Breast epithelium (tissue), 4 donors: ENCODE results near the gene MAN1A1. TPM values are rescaled to one million over a fixed set of nuclear protein-coding genes. Genes with fewer than 3 reads are reported as not detected.

Experiments
- DNase-seq, 2 donors: peaks; one replicate each; pipeline ENCODE4 v3.0.0-alpha.2; 2019; ENCODE audit warnings: low spot score in 2 of 2
- H3K27ac ChIP-seq, 2 donors: fragments of 200-600 bp; sonication (generic) in 1 of 2; one replicate each; pipeline ENCODE4 v1.5.1; 2016 to 2019; ENCODE audit warnings: mild to moderate bottlenecking in 1 of 2
- H3K27me3 ChIP-seq, 2 donors: fragments of 200-600 bp; sonication (generic) in 1 of 2; one replicate each; pipeline versions ENCODE4 v1.5.1 to v1.6.0; 2017 to 2019; ENCODE audit warnings: control low read depth in 1 of 2, mild to moderate bottlenecking in 1 of 2
- H3K36me3 ChIP-seq: fragments of 200-600 bp; one replicate; pipeline ENCODE4 v1.5.1; 2019
- H3K4me1 ChIP-seq, 2 donors: fragments of 200-600 bp; sonication (generic); one replicate each; pipeline ENCODE4 v1.5.1; 2016 to 2019; ENCODE audit warnings: control low read depth in 1 of 2
- H3K4me3 ChIP-seq, 3 donors: fragments of 200-600 bp; sonication (generic); 1 replicate in 2 of 3; 2 replicates in 1 of 3; pipeline ENCODE4 v1.5.1; 2016 to 2019; ENCODE audit warnings: mild to moderate bottlenecking in 3 of 3, moderate library complexity in 2 of 3
- H3K9me3 ChIP-seq, 2 donors: fragments of 200-600 bp; sonication (generic) in 1 of 2; one replicate each; pipeline ENCODE4 v1.5.1; 2016 to 2019; ENCODE audit warnings: control low read depth in 1 of 2
- POLR2A ChIP-seq: fragments of 450-650 bp; IDR thresholded peaks from one replicate; pipeline ENCODE4 v1.6.1; 2016; ENCODE audit warnings: antibody characterized with exemption, mild to moderate bottlenecking, moderate library complexity
- POLR2AphosphoS5 ChIP-seq, 3 donors: sonication (generic); formaldehyde crosslinking; IDR thresholded peaks; one replicate each; pipeline ENCODE4 v1.6.1; 2017; ENCODE audit warnings: antibody characterized with exemption in 3 of 3
- intact Hi-C: fragments of 100-400 bp; cut with DNase I; formaldehyde crosslinking; loops from one replicate; pipeline ENCODE4 v1.15.1; 2023; ENCODE audit warnings: low total_unique reads
- total RNA-seq, 3 donors: library from RNA; depleted of rRNA; stranded (reverse); fragments of >200 nt; gene quantifications; one replicate each; pipeline ENCODE4 v1.1.0, GENCODE V29; 2016
- TF ChIP-seq, protein P1 (sequence below), 3 donors: fragments of 450-650 bp; IDR thresholded peaks; one replicate each; pipeline ENCODE4 v1.5.1; 2016 to 2017; ENCODE audit warnings: antibody characterized with exemption in 3 of 3, mild to moderate bottlenecking in 3 of 3, moderate library complexity in 3 of 3

The MAN1A1 gene
- total RNA-seq, 3 donors from 2014 or later: 81.2 to 481 (median 104) TPM

DNA sequence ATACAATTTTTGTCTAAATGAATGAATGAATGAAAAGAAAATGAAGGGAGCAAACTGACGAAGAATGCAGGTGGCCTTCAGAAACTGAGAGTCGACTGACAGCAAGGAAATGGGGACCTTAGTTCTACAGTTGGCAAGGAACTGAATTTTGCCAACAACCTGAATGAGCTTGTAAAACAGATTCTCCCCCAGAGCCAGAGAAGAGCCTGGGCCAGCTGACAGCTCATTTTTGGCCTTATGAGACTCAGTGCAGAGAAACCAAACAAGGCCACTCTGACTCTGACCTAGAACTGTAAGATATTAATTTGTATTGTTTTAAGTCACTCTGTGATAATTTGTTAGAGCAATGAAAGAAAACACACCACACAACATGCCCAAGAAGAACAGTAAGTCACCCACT is 21.8 kb downstream of the MAN1A1 start:
- no peak overlapping the region for H3K27ac ChIP-seq
- no peaks in the 10 kb centered on the region for H3K4me1 ChIP-seq
- H3K9me3 ChIP-seq: no peaks in the 10 kb centered on the region
- no peak for TF ChIP-seq POLR2AphosphoS5 (IDR thresholded peaks at IDR 0.05)
- TF ChIP-seq, protein P1, sequence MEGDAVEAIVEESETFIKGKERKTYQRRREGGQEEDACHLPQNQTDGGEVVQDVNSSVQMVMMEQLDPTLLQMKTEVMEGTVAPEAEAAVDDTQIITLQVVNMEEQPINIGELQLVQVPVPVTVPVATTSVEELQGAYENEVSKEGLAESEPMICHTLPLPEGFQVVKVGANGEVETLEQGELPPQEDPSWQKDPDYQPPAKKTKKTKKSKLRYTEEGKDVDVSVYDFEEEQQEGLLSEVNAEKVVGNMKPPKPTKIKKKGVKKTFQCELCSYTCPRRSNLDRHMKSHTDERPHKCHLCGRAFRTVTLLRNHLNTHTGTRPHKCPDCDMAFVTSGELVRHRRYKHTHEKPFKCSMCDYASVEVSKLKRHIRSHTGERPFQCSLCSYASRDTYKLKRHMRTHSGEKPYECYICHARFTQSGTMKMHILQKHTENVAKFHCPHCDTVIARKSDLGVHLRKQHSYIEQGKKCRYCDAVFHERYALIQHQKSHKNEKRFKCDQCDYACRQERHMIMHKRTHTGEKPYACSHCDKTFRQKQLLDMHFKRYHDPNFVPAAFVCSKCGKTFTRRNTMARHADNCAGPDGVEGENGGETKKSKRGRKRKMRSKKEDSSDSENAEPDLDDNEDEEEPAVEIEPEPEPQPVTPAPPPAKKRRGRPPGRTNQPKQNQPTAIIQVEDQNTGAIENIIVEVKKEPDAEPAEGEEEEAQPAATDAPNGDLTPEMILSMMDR (IDR thresholded peaks at IDR 0.05): no peak
- no peak for TF ChIP-seq POLR2A
- H3K4me3 ChIP-seq: no peak overlapping the region
- no peaks in the 10 kb centered on the region for H3K27me3 ChIP-seq
- no peak for DNase-seq
- H3K36me3 ChIP-seq: no peaks in the 10 kb centered on the region
- intact Hi-C loops: no loop called here

DNA sequence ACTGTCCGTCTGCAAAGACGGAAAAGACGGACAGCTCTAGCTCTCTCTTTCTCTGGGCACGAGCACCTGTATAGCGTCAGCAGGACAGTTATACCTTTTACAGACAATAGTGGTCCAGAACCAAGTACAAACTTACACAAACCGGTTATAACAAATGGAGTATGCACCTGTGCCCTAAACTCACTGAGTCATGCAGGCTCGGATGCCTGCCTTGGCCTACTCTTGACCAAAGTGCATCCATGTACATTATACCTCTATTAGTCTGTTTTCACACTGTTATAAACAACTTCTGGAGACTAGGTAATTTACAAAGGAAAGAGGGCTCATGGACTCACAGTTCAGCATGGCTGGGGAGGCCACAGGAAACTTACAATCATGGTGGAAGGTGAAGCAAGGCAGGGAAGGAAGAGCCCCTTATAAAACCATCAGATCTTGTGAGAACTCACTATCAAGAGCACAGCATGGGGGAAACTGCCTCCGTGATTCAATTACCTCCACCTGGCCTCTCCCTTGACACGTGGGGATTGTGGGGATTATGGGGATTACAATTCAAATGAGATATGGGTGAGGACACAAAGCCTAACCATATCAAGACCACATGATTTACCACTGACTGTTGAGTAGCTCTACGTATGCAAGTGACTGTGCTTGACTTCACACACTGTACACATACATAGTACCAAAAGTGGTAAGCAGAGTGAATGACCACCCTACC is 23.1 kb downstream of the MAN1A1 start:
- H3K27me3 ChIP-seq: no peaks in the 10 kb centered on the region
- H3K4me1 ChIP-seq: no peaks in the 10 kb centered on the region
- no peak for DNase-seq
- no peak overlapping the region for H3K27ac ChIP-seq
- H3K36me3 ChIP-seq: no peaks in the 10 kb centered on the region
- intact Hi-C loops: no loop called here
- H3K4me3 ChIP-seq: no peak overlapping the region
- no peaks in the 10 kb centered on the region for H3K9me3 ChIP-seq
- TF ChIP-seq POLR2A (no peak), POLR2AphosphoS5 (IDR thresholded peaks at IDR 0.05) (no peak)
- TF ChIP-seq, protein P1 (IDR thresholded peaks at IDR 0.05): no peak

DNA sequence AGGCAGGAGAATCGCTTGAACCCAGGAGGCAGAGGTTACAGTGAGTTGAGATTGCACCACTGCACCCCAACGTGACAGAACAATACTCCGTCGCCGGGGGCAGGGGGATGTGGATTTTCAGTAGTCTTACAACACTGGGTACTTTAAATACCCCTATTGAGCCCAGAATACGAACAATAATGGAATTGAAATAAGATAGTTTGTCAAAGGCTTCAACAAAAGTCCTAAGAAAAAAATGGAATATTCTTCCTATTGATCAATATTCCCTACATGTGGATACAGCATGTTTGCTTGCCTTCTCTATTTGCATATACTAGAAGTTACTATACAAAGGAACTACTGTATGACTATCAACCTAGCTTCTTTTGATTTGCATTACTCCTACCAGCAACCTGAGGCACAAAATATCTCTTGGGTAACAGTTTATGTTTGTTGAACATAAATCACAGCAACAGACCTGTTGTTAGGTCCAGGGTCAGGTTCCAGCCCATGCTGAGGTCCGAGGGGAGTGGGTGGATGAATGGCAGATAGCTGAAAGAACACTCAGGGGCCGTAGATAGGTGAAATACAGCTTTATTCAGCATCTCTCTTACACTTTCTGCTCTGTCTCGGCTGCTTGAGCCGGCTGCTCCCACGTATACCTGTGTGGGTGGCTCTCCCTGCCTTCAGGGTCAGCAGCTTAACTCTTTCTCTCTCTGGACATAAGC is 23.8 kb downstream of the MAN1A1 start:
- Histone ChIP-seq H3K36me3 (no peaks in the 10 kb centered on the region), H3K4me3 (no peak overlapping the region), H3K9me3 (no peaks in the 10 kb centered on the region), H3K27me3 (no peaks in the 10 kb centered on the region), H3K4me1 (no peaks in the 10 kb centered on the region), H3K27ac (no peak overlapping the region)
- DNase-seq: no peak
- intact Hi-C loops: no loop called here
- TF ChIP-seq, protein P1 (IDR thresholded peaks at IDR 0.05): no peak
- TF ChIP-seq POLR2A (no peak), POLR2AphosphoS5 (IDR thresholded peaks at IDR 0.05) (no peak)

DNA sequence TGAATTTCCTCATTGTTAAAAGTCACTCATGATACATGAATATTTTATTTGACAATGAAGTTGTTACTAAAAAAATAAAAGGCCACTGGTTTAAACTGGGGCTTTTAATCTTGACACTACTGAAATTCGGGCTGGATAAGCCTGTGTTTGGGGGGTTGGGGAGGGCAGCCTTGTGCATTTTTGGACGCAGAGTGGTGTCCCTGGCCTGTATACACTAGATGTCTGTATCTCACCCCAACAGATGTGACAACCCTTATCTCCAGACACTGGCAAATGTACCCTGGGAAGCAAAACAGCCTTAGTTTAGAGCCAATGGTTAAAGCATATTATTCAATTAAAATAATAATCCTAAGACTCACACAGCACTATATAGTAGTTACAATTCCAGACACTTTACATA is 24.8 kb downstream of the MAN1A1 start:
- TF ChIP-seq POLR2AphosphoS5 (IDR thresholded peaks at IDR 0.05): no peak
- TF ChIP-seq POLR2A: no peak
- TF ChIP-seq, protein P1 (IDR thresholded peaks at IDR 0.05): no peak
- intact Hi-C loops: no loop called here

DNA sequence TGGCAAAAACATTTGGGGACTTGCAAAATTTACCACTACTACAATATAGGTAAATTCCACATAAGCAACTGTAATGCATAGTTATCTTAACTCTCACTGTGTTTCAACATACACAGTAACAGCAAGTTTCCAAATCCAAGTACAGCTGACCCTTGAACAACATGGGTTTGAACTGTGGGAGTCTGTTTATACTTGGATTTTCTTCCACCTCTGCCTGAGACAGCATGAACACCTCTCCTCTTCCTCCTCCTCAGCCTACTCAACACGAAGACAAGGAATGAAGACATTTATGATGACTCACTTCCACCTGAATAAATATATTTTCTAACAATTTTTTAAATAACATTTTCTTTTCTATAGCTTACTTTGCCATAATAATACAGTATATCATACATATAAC is 25.6 kb downstream of the MAN1A1 start:
- H3K36me3 ChIP-seq: no peaks in the 10 kb centered on the region
- DNase-seq: no peak
- no peak for TF ChIP-seq POLR2AphosphoS5 (IDR thresholded peaks at IDR 0.05)
- no peak for TF ChIP-seq POLR2A
- TF ChIP-seq, protein P1 (IDR thresholded peaks at IDR 0.05): no peak
- H3K4me1 ChIP-seq: no peaks in the 10 kb centered on the region
- no peak overlapping the region for H3K4me3 ChIP-seq
- H3K9me3 ChIP-seq: no peaks in the 10 kb centered on the region
- intact Hi-C loops: no loop called here
- H3K27ac ChIP-seq: no peak overlapping the region
- H3K27me3 ChIP-seq: no peaks in the 10 kb centered on the region

More for the DNA sequence above, 24.8 kb downstream of the MAN1A1 start:
- no peak overlapping the region for H3K4me3 ChIP-seq
- H3K4me1 ChIP-seq: no peaks in the 10 kb centered on the region
- H3K27me3 ChIP-seq: no peaks in the 10 kb centered on the region
- DNase-seq: no peak
- no peaks in the 10 kb centered on the region for H3K36me3 ChIP-seq
- H3K27ac ChIP-seq: no peak overlapping the region
- H3K9me3 ChIP-seq: no peaks in the 10 kb centered on the region
